HG03064 (cell line): ENCODE results near the gene BOC.

Experiments
- ATAC-seq: cut with Tn5 transposase; IDR thresholded peaks from one replicate; pipeline ENCODE4 v1.9.1; 2021; ENCODE audit warnings: low read depth; ENCODE audit not compliant: unreplicated experiment

The BOC gene

GRCh38 chr3:113249111-113249510, 37.8 kb downstream of the BOC start:
- no peak for ATAC-seq

- no peak for ATAC-seq
Observed at GRCh38 chr3:113249601-113250000, 38.2 kb downstream of the BOC start.

GRCh38 chr3:113250566-113250965, 39.2 kb downstream of the BOC start:
- ATAC-seq = no peak

- ATAC-seq = no peak
Observed at GRCh38 chr3:113251817-113252216, 40.5 kb downstream of the BOC start.

GRCh38 chr3:113252553-113252952, 41.2 kb downstream of the BOC start:
- no peak for ATAC-seq

GRCh38 chr3:113253702-113254101, 42.3 kb downstream of the BOC start:
- ATAC-seq = no peak

- ATAC-seq = no peak
Observed at GRCh38 chr3:113254171-113254947, 43.0 kb downstream of the BOC start.

- ATAC-seq = no peak
Observed at GRCh38 chr3:113255100-113255853, 43.9 kb downstream of the BOC start.

GRCh38 chr3:113255854-113256615, 44.7 kb downstream of the BOC start:
- no peak for ATAC-seq

GRCh38 chr3:113258361-113258760, 47.0 kb downstream of the BOC start:
- no peak for ATAC-seq

- ATAC-seq = no peak
Observed at GRCh38 chr3:113259196-113259595, 47.8 kb downstream of the BOC start.

GRCh38 chr3:113261063-113261625, 49.8 kb downstream of the BOC start:
- no peak for ATAC-seq

GRCh38 chr3:113261626-113262303, 50.4 kb downstream of the BOC start:
- ATAC-seq = no peak

GRCh38 chr3:113262304-113262665, 50.9 kb downstream of the BOC start:
- no peak for ATAC-seq

- no peak for ATAC-seq
Observed at GRCh38 chr3:113263020-113263419, 51.7 kb downstream of the BOC start.

GRCh38 chr3:113263778-113264177, 52.4 kb downstream of the BOC start:
- ATAC-seq = no peak

- ATAC-seq = no peak
Observed at GRCh38 chr3:113264283-113265131, 53.1 kb downstream of the BOC start.

GRCh38 chr3:113265231-113265630, 53.9 kb downstream of the BOC start:
- no peak for ATAC-seq

GRCh38 chr3:113266738-113267137, 55.4 kb downstream of the BOC start:
- ATAC-seq = no peak

- ATAC-seq = no peak
Observed at GRCh38 chr3:113268311-113268710, 57.0 kb downstream of the BOC start.
